Sigmoid colon (tissue), 7 donors: Measurements from ENCODE around the gene PPP4R4. TPM values are rescaled to one million over a fixed set of nuclear protein-coding genes. Genes with fewer than 3 reads are reported as not detected.

ENCODE experiments used
- DNase-seq: peaks from one replicate; pipeline ENCODE4 v3.0.0-alpha.2; 2019
- H3K27ac ChIP-seq, 4 donors: fragments of 200-600 bp; sonication (generic); one replicate each; pipeline ENCODE4 v1.5.1; 2016 to 2019; ENCODE audit warnings: mild to moderate bottlenecking in 1 of 4
- H3K27me3 ChIP-seq, 3 donors: fragments of 200-600 bp; sonication (generic); one replicate each; pipeline ENCODE4 v1.5.1; 2019; ENCODE audit warnings: mild to moderate bottlenecking in 1 of 3
- H3K36me3 ChIP-seq, 4 donors: fragments of 200-600 bp; sonication (generic); one replicate each; pipeline ENCODE4 v1.5.1; 2016 to 2019
- H3K4me1 ChIP-seq, 4 donors: fragments of 200-600 bp; sonication (generic); one replicate each; pipeline ENCODE4 v1.5.1; 2017 to 2019
- H3K4me3 ChIP-seq, 4 donors: fragments of 200-600 bp; sonication (generic); one replicate each; pipeline ENCODE4 v1.5.1; 2017 to 2019; ENCODE audit warnings: mild to moderate bottlenecking in 2 of 4, moderate library complexity in 1 of 4
- H3K9me3 ChIP-seq, 4 donors: fragments of 200-600 bp in 3 of 4; sonication (generic) in 3 of 4; one replicate each; pipeline versions ENCODE4 v1.5.1 to v1.6.1; 2013 to 2019
- EP300 ChIP-seq, 4 donors: sonication (generic); formaldehyde crosslinking; IDR thresholded peaks; one replicate each; pipeline ENCODE4 v1.6.1; 2017; ENCODE audit warnings: antibody characterized with exemption in 4 of 4
- POLR2A ChIP-seq, 2 donors: fragments of 450-650 bp; IDR thresholded peaks; one replicate each; pipeline ENCODE4 v1.6.1; 2016; ENCODE audit warnings: antibody characterized with exemption in 2 of 2, mild to moderate bottlenecking in 2 of 2, moderate library complexity in 2 of 2
- POLR2AphosphoS5 ChIP-seq, 4 donors: sonication (generic); formaldehyde crosslinking; IDR thresholded peaks; one replicate each; pipeline ENCODE4 v1.6.1; 2017; ENCODE audit warnings: antibody characterized with exemption in 4 of 4
- WGBS, 2 donors: extraction: QIAGEN DNeasy Blood & Tissue Kit; methylation state at CpG; one replicate each; pipeline ENCODE4 v1.1.7; 2013; 5-methylcytosine and 5-hydroxymethylcytosine counted together
- intact Hi-C: fragments of 100-400 bp; cut with DNase I; formaldehyde crosslinking; loops from one replicate; pipeline ENCODE4 v1.15.1; 2023
- polyA plus RNA-seq, 3 donors: library from polyadenylated mRNA; stranded (reverse); fragments of 200-250 nt; gene quantifications; one replicate each; pipeline ENCODE4 v1.2.3, GENCODE V29; 2013
- total RNA-seq, 4 donors: library from RNA; depleted of rRNA; stranded (reverse); fragments of >200 nt; gene quantifications; one replicate each; pipeline ENCODE4 v1.1.0, GENCODE V29; 2016
- TF ChIP-seq, protein P1 (sequence below), 4 experiments: fragments of 450-650 bp in 3 of 4; fragments of 200-600 bp in 1 of 4; IDR thresholded peaks; one replicate each; pipeline ENCODE4 v1.5.1; 2016 to 2019; ENCODE audit warnings: antibody characterized with exemption in 4 of 4, mild to moderate bottlenecking in 3 of 4, moderate library complexity in 2 of 4
- donor health status: healthy with polysubstance abuse.
- donor health status: Bipolar disorder and iron deficiency.
- donor health status: healthy.

The PPP4R4 gene
- total and polyA plus RNA-seq, 7 donors, result 0.07 to 3.0 (median 0.63) TPM; not detected in 1

DNA sequence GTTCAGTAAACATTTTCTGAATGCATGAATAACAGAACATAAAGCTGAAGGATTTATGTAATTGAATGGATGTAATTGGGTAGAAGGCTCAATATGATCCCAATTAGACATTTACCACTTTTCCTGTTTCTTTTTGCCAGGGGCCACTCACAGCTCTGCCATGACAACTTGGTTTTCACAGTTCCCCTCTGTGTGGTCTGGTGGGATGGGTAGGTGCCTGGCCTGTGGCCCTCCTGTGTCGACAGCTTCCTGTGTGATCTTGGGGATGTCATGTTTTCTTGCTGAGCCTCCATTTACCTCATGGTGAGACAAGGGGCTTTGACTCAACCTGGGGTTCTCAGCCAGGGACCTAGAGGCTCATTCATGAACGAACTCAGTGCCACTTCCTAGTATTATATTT, 131.5 kb downstream of the PPP4R4 start:
- Histone ChIP-seq H3K27ac (no peak overlapping the region), H3K9me3 (peaks cover 0 to 6% (median 4%) of the 10 kb centered on the region in 4 donors), H3K36me3 (no peaks in the 10 kb centered on the region), H3K27me3 (no peaks in the 10 kb centered on the region), H3K4me1 (no peaks in the 10 kb centered on the region), H3K4me3 (no peak overlapping the region)
- TF ChIP-seq POLR2A (IDR thresholded peaks at IDR 0.05) (no peak), EP300 (IDR thresholded peaks at IDR 0.05) (no peak), POLR2AphosphoS5 (IDR thresholded peaks at IDR 0.05) (no peak)
- TF ChIP-seq, protein P1, sequence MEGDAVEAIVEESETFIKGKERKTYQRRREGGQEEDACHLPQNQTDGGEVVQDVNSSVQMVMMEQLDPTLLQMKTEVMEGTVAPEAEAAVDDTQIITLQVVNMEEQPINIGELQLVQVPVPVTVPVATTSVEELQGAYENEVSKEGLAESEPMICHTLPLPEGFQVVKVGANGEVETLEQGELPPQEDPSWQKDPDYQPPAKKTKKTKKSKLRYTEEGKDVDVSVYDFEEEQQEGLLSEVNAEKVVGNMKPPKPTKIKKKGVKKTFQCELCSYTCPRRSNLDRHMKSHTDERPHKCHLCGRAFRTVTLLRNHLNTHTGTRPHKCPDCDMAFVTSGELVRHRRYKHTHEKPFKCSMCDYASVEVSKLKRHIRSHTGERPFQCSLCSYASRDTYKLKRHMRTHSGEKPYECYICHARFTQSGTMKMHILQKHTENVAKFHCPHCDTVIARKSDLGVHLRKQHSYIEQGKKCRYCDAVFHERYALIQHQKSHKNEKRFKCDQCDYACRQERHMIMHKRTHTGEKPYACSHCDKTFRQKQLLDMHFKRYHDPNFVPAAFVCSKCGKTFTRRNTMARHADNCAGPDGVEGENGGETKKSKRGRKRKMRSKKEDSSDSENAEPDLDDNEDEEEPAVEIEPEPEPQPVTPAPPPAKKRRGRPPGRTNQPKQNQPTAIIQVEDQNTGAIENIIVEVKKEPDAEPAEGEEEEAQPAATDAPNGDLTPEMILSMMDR (IDR thresholded peaks at IDR 0.05), result no peak
- intact Hi-C loops, result no loop called here
- no peak for DNase-seq
- 75 to 90% methylated on average over 2 of the region's 2 CpGs for WGBS, 2 donors

DNA sequence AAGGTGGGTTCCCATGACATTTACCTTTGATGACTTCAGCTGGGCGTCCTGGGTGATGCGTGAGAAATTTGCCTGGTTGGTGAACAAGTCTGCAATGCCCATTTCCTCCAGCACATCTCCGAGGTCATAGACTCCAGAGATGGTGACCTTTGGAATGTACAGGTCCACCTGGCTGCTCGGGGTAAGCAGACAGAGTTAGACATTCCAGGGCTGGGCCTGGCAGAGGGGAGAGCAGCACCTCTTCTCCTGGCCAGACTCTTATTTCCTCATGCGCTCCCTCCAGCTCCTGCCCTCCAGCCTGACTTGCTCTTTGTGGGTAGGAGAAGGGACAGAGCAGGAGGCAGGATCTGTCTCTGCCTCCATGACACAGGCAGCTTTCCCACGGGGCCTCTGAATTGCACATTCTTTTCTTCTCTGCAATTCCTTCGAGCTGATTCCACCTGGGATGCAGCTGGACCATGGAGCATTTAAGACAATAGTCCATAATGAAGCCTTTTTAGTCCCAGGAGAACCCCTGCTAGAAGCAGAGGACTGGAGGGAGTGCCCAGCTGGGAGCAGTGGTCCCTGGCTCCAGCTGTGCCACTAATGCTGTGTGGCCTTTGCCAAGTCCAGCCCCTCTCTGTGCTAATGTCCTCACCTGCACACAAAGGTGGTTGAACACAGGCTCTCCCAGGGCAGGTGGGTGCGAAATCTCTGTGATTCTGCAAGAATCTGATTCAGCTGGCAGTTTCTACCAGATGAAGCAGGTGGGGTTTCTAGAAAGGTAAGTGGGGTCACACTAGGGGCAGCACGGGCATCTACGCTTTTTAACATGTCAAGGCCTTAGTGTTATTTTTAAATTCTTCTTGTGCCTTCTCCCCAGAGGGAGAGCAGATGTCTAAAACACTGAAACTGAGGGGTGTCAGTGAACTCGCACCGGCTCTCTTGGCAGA, 132.2 kb downstream of the PPP4R4 start:
- no peaks in the 10 kb centered on the region for H3K36me3 ChIP-seq
- no peaks in the 10 kb centered on the region for H3K4me1 ChIP-seq
- TF ChIP-seq POLR2AphosphoS5 (IDR thresholded peaks at IDR 0.05) (no peak), POLR2A (IDR thresholded peaks at IDR 0.05) (no peak)
- 69 to 76% methylated on average over 12 of the region's 12 CpGs for WGBS, 2 donors
- no peak overlapping the region for H3K27ac ChIP-seq
- no peak overlapping the region for H3K4me3 ChIP-seq
- intact Hi-C loops, result no loop called here
- no peak for DNase-seq
- peaks cover 0 to 6% (median 4%) of the 10 kb centered on the region in 4 donors for H3K9me3 ChIP-seq
- H3K27me3 ChIP-seq, result no peaks in the 10 kb centered on the region

DNA sequence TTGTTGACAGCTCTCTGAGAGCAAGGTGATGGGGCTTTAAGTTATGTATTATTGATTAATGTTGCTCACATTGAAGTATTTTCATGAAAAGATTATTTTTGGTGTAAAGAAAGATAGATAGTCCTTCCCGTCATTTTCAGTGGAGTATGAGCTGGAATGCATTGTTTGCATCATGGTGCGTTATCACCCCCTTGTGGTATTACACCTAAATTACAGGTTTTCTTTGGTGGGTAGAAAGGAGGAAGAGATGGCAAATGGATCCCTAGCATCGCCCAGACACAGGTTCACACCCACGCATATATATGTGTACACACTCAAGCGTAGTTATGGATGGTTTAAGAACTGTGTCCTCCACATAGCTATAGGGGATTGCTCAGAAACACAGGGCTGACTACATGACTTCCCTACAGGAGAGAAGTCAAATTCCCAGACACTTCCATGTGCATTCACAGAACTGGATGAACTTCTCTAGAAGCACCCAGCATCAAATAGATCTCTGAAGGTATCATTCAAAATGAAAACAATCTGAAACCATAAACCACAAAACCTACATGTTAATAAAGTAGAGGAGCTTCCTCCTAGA, 133.4 kb downstream of the PPP4R4 start:
- no peaks in the 10 kb centered on the region for H3K36me3 ChIP-seq
- WGBS, 2 donors, result 55 to 87% methylated on average over 5 of the region's 5 CpGs
- no peak overlapping the region for H3K4me3 ChIP-seq
- no peaks in the 10 kb centered on the region for H3K27me3 ChIP-seq
- intact Hi-C loops, result no loop called here
- no peaks in the 10 kb centered on the region for H3K4me1 ChIP-seq
- TF ChIP-seq EP300 (IDR thresholded peaks at IDR 0.05), result no peak
- no peak for TF ChIP-seq POLR2AphosphoS5 (IDR thresholded peaks at IDR 0.05)
- no peak for TF ChIP-seq POLR2A (IDR thresholded peaks at IDR 0.05)
- TF ChIP-seq, protein P1 (IDR thresholded peaks at IDR 0.05), result no peak
- no peak overlapping the region for H3K27ac ChIP-seq
- peaks cover 0 to 6% (median 4%) of the 10 kb centered on the region in 4 donors for H3K9me3 ChIP-seq
- no peak for DNase-seq

- 91% methylated on average over 10 of the region's 10 CpGs for WGBS, 2 donors
- TF ChIP-seq EP300 (IDR thresholded peaks at IDR 0.05) (no peak), POLR2A (IDR thresholded peaks at IDR 0.05) (no peak), POLR2AphosphoS5 (IDR thresholded peaks at IDR 0.05) (no peak)
- TF ChIP-seq, protein P1 (IDR thresholded peaks at IDR 0.05), result no peak
- H3K27ac ChIP-seq, result no peak overlapping the region
- DNase-seq, result no peak
- H3K4me1 ChIP-seq, result no peaks in the 10 kb centered on the region
- H3K27me3 ChIP-seq, result no peaks in the 10 kb centered on the region
- H3K9me3 ChIP-seq, result peaks cover 0 to 6% (median 4%) of the 10 kb centered on the region in 4 donors
- intact Hi-C loops, result no loop called here
- H3K36me3 ChIP-seq, result no peaks in the 10 kb centered on the region
- no peak overlapping the region for H3K4me3 ChIP-seq
These were observed 135.6 kb downstream of the PPP4R4 start for GRCh38 chr14:94309721-94310120.

DNA sequence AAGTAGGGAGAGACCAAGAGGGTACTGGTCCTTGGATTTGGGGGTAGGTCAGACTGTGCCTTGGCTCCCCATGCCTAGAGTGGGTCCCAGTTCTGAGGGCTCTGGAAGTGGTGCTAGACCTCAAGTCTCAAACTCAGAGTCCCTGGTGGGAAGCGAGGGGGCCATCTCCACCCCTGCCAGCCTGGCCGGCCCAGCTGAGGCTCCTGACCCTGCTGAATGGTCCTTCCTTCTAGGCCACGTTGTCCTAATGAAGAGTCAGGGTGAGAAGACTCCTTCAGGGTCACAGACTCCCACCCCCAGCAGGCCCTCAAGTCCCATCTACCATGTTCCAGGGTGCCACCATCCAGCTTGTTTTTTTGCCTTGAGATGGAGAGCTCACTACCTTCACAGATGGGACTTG, 136.1 kb downstream of the PPP4R4 start:
- Histone ChIP-seq H3K4me1 (no peaks in the 10 kb centered on the region), H3K9me3 (peaks cover 0 to 6% (median 4%) of the 10 kb centered on the region in 4 donors), H3K27ac (no peak overlapping the region), H3K27me3 (no peaks in the 10 kb centered on the region), H3K4me3 (no peak overlapping the region), H3K36me3 (no peaks in the 10 kb centered on the region)
- no peak for DNase-seq
- no peak for TF ChIP-seq POLR2AphosphoS5 (IDR thresholded peaks at IDR 0.05)
- no peak for TF ChIP-seq EP300 (IDR thresholded peaks at IDR 0.05)
- TF ChIP-seq, protein P1 (IDR thresholded peaks at IDR 0.05), result no peak
- no peak for TF ChIP-seq POLR2A (IDR thresholded peaks at IDR 0.05)
- intact Hi-C loops, result no loop called here
- 86 to 94% methylated on average over 3 of the region's 3 CpGs for WGBS, 2 donors
